H1 (cell line): ENCODE results near the gene CHRNA9. TPM values are rescaled to one million over a fixed set of nuclear protein-coding genes. Genes with fewer than 3 reads are reported as not detected.

Experiments used
- CTCF ChIA-PET: fragments of 300-600 bp; sonication (Branson Sonifier 250); formaldehyde crosslinking; loops from one replicate; lab custom pipeline; 2021; ENCODE audit not compliant: partially characterized antibody; lab: Charles Lee
- POLR2A ChIA-PET: fragments of 300-600 bp; sonication (Branson Sonifier 250); formaldehyde crosslinking; loops from one replicate; lab custom pipeline; 2021; ENCODE audit warnings: inconsistent platforms; ENCODE audit not compliant: partially characterized antibody; lab: Charles Lee
- DNase-seq, 2 experiments: peaks; one replicate each; pipeline versions ENCODE4 v3.0.0 to v3.0.0-alpha.2; 2010 to 2022; ENCODE audit warnings: low spot score in 2 of 2, low read depth in 1 of 2, mixed read lengths in 1 of 2
- FAIRE-seq: peaks from 2 replicates; lab custom pipeline; 2011; peaks lifted over from hg19 to GRCh38; lab: Jason Lieb, UNC
- H2AFZ ChIP-seq: 2 replicates; pipeline ENCODE4 v1.8.1; 2012; ENCODE audit warnings: low read length, inconsistent platforms
- H2AK5ac ChIP-seq: 2 replicates; pipeline ENCODE4 v1.6.1; 2013; ENCODE audit warnings: low read depth, low read length
- H2BK120ac ChIP-seq: replicated peaks from 2 replicates; pipeline ENCODE3; 2013; ENCODE audit warnings: low read depth, low read length, inconsistent platforms
- H2BK12ac ChIP-seq: 2 replicates; pipeline ENCODE4 v1.6.1; 2013; ENCODE audit warnings: low read depth, low read length
- H2BK15ac ChIP-seq: 2 replicates; pipeline ENCODE4 v1.6.1; 2013; ENCODE audit warnings: low read length
- H2BK20ac ChIP-seq: 2 replicates; pipeline ENCODE4 v1.6.1; 2013; ENCODE audit warnings: low read length
- H2BK5ac ChIP-seq: 2 replicates; pipeline ENCODE4 v1.6.1; 2013; ENCODE audit warnings: low read depth, low read length
- H3K14ac ChIP-seq: 2 replicates; pipeline ENCODE4 v1.6.1; 2013; ENCODE audit warnings: inconsistent platforms; ENCODE audit not compliant: insufficient read length
- H3K18ac ChIP-seq: 2 replicates; pipeline ENCODE4 v1.6.1; 2013; ENCODE audit warnings: low read length; ENCODE audit errors: extremely low read depth
- H3K23ac ChIP-seq: 2 replicates; pipeline ENCODE4 v1.6.1; 2013; ENCODE audit warnings: inconsistent platforms; ENCODE audit not compliant: insufficient read length
- H3K23me2 ChIP-seq: 2 replicates; pipeline ENCODE4 v1.6.1; 2013; ENCODE audit warnings: low read depth, low read length
- H3K27ac ChIP-seq: 2 replicates; pipeline ENCODE4 v1.6.1; 2011; ENCODE audit warnings: low read depth, low read length, inconsistent platforms
- H3K27me3 ChIP-seq, 4 experiments: replicated peaks in 1 of 4; 1 replicate in 1 of 4; 2 replicates in 3 of 4; pipeline versions ENCODE4 v1.6.1 to v1.8.1; 2011 to 2013; ENCODE audit warnings: low read length in 3 of 4, mild to moderate bottlenecking in 3 of 4, inconsistent platforms in 2 of 4, mixed read lengths in 2 of 4, moderate library complexity in 1 of 4; ENCODE audit not compliant: control insufficient read depth in 3 of 4, insufficient read depth in 3 of 4; ENCODE audit errors: extremely low read depth in 1 of 4
- H3K36me3 ChIP-seq, 4 experiments: 2 replicates each; pipeline versions ENCODE4 v1.6.1 to v1.8.1; 2011 to 2013; ENCODE audit warnings: mild to moderate bottlenecking in 4 of 4, low read length in 3 of 4, moderate library complexity in 2 of 4, control low read depth in 1 of 4, inconsistent platforms in 1 of 4; ENCODE audit not compliant: insufficient read depth in 4 of 4, control insufficient read depth in 2 of 4
- H3K4ac ChIP-seq: replicated peaks from 2 replicates; pipeline ENCODE3; 2013; ENCODE audit warnings: low read length, low read depth, mixed read lengths, inconsistent platforms; ENCODE audit not compliant: insufficient read length
- H3K4me1 ChIP-seq, 4 experiments: replicated peaks in 1 of 4; 1 replicate in 1 of 4; 2 replicates in 3 of 4; pipeline versions ENCODE4 v1.6.1 to v1.8.1; 2011 to 2013; ENCODE audit warnings: low read length in 3 of 4, inconsistent platforms in 2 of 4, mixed read lengths in 1 of 4; ENCODE audit not compliant: insufficient read depth in 4 of 4, control insufficient read depth in 3 of 4
- H3K4me2 ChIP-seq, 2 experiments: 2 replicates each; pipeline versions ENCODE4 v1.6.1 to v1.8.1; 2011 to 2013; ENCODE audit warnings: low read depth in 2 of 2, low read length in 2 of 2, control low read depth in 1 of 2, inconsistent platforms in 1 of 2, mild to moderate bottlenecking in 1 of 2; ENCODE audit not compliant: insufficient read depth in 1 of 2
- H3K4me3 ChIP-seq, 4 experiments: fragments of 200-600, 300-600 bp in 1 of 4; sonication (generic), shearing (Covaris generic), sonication (Bioruptor Twin) in 1 of 4; 2 replicates each; pipeline versions ENCODE4 v1.5.1 to v1.8.1; 2011 to 2016; ENCODE audit warnings: low read length in 4 of 4, low read depth in 3 of 4, control low read depth in 2 of 4, inconsistent platforms in 2 of 4, mild to moderate bottlenecking in 2 of 4, mixed read lengths in 1 of 4, moderate library complexity in 1 of 4; ENCODE audit not compliant: insufficient read depth in 2 of 4; ENCODE audit errors: extremely low read depth in 1 of 4
- H3K56ac ChIP-seq: replicated peaks from 2 replicates; pipeline ENCODE3; 2013; ENCODE audit warnings: low read depth, mild to moderate bottlenecking, mixed read lengths, low read length, inconsistent platforms; ENCODE audit not compliant: insufficient read length
- H3K79me1 ChIP-seq: 2 replicates; pipeline ENCODE4 v1.6.1; 2013; ENCODE audit warnings: low read depth, low read length, control low read depth
- H3K79me2 ChIP-seq, 2 experiments: 2 replicates each; pipeline versions ENCODE4 v1.6.1 to v1.8.1; 2012 to 2013; ENCODE audit warnings: low read length in 2 of 2, mild to moderate bottlenecking in 2 of 2, inconsistent platforms in 1 of 2; ENCODE audit not compliant: insufficient read depth in 2 of 2, control insufficient read depth in 1 of 2
- H3K9ac ChIP-seq, 4 experiments: replicated peaks in 1 of 4; 1 replicate in 1 of 4; 2 replicates in 3 of 4; pipeline versions ENCODE4 v1.6.1 to v1.8.1; 2011 to 2013; ENCODE audit warnings: low read depth in 3 of 4, low read length in 3 of 4, control low read depth in 2 of 4, mild to moderate bottlenecking in 2 of 4, moderate library complexity in 2 of 4, inconsistent platforms in 1 of 4; ENCODE audit errors: extremely low read depth in 1 of 4
- H3K9me3 ChIP-seq, 2 experiments: 2 replicates each; pipeline versions ENCODE4 v1.6.1 to v1.8.1; 2012 to 2013; ENCODE audit warnings: mild to moderate bottlenecking in 2 of 2, moderate library complexity in 2 of 2, control low read depth in 1 of 2, inconsistent platforms in 1 of 2, low read depth in 1 of 2, low read length in 1 of 2, mixed read lengths in 1 of 2; ENCODE audit not compliant: insufficient read depth in 2 of 2
- H4K20me1 ChIP-seq, 2 experiments: replicated peaks in 1 of 2; 2 replicates each; pipeline versions ENCODE3 to v1.8.1; 2011 to 2013; ENCODE audit warnings: inconsistent platforms in 2 of 2, low read length in 2 of 2, mild to moderate bottlenecking in 1 of 2; ENCODE audit not compliant: insufficient read depth in 2 of 2, control insufficient read depth in 1 of 2
- H4K5ac ChIP-seq: 2 replicates; pipeline ENCODE4 v1.6.1; 2013; ENCODE audit warnings: low read length, low read depth, mixed read lengths, inconsistent platforms; ENCODE audit not compliant: insufficient read length
- H4K8ac ChIP-seq: 2 replicates; pipeline ENCODE4 v1.8.0; 2013; ENCODE audit warnings: mild to moderate bottlenecking, moderate library complexity, low read length, inconsistent platforms; ENCODE audit not compliant: insufficient read depth; ENCODE audit errors: extremely low read depth
- H4K91ac ChIP-seq: replicated peaks from 2 replicates; pipeline ENCODE3; 2013; ENCODE audit warnings: low read length, mixed read lengths, inconsistent platforms; ENCODE audit not compliant: insufficient read length
- KDM1A ChIP-seq: fragments of 200-600, 300-600 bp; sonication (generic); IDR thresholded peaks from 2 replicates; pipeline ENCODE4 v1.7.1; 2016; ENCODE audit warnings: mild to moderate bottlenecking, low read length, borderline replicate concordance
- WGBS, 2 experiments: shearing (Covaris generic) in 1 of 2; methylation state at CpG; one replicate each; pipeline versions ENCODE4 v1.1.6 to v1.1.7; 2013 to 2015; ENCODE audit warnings: low lambda C conversion rate in 2 of 2, mixed read lengths in 2 of 2, inconsistent platforms in 1 of 2, low coverage in 1 of 2, missing lambda C conversion rate in 1 of 2; ENCODE audit not compliant: insufficient replicate concordance in 2 of 2, insufficient coverage in 1 of 2, insufficient read length in 1 of 2; ENCODE audit errors: extremely low coverage in 1 of 2, missing lambda C conversion rate in 1 of 2; 5-methylcytosine and 5-hydroxymethylcytosine counted together
- polyA plus RNA-seq, 7 experiments: library from polyadenylated mRNA; depleted of rRNA in 3 of 7; stranded (reverse) in 5 of 7; unstranded in 2 of 7; fragments of >200 nt in 5 of 7; fragments of 200-250 nt in 2 of 7; gene quantifications; 1 replicate in 5 of 7; 2 replicates in 1 of 7; 4 replicates in 1 of 7; pipeline versions ENCODE4 v1.2.1 to v1.2.3, GENCODE V29; 2011 to 2013; ENCODE audit warnings: missing spikeins in 2 of 7, mixed read lengths in 2 of 7
- total RNA-seq: library from RNA; stranded (reverse); fragmentation: NEBNext Ultra II Directional; extraction: Animal tissue kit (Norgen Biotek cat#: 25700); gene quantifications from 2 replicates; pipeline ENCODE4 v1.2.1, GENCODE V29; 2021

CHRNA9 gene
- total and polyA plus RNA-seq, 2 of the 8 experiments (the other 6 are each of a cell fraction or from before 2014, with no cell fraction given) = 1.4 to 3.3 TPM

DNA sequence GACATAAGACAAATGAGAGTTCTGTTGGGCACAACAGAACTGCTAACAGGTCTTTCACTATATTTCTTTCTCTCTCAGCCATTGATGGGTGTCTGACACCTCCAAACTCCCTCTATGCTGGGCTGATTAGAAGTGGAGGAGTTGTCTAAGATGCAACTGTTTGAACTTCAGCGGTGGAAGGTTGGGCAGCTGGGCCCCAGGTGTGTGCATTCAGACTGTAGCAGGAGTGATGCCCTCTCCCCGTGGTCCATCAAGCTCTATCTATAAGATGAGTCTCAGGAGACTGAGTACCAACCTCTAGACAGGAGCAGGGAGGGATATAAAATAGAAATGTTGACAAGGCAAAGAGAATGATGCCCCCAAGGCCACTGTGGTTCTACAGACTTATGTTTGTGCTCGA lies 28.2 kb upstream of the CHRNA9 start:
- Histone ChIP-seq H3K79me1 (no peaks in the 10 kb centered on the region), H3K27ac (no peak overlapping the region), H3K79me2 (no peaks in the 10 kb centered on the region), H2BK120ac (no peak overlapping the region), H4K5ac (no peak overlapping the region), H4K91ac (peak overlapping the region; percentile 20), H3K18ac (no peak overlapping the region), H3K4me1 (peaks cover 6 to 30% (median 15%) of the 10 kb centered on the region in 4 experiments; a peak in 6 of 7 replicates), H2AK5ac (no peak overlapping the region), H3K56ac (no peak overlapping the region), H2BK20ac (no peak overlapping the region), H4K20me1 (no peaks in the 10 kb centered on the region), H3K4me2 (peak overlapping the region in 1 of 2 experiments; percentile 11; a peak in 1 of 4 replicates), H3K14ac (no peak overlapping the region), H3K9me3 (peaks cover 5% of the 10 kb centered on the region in 2 experiments; a peak in 2 of 4 replicates), H3K4ac (no peak overlapping the region), H2BK15ac (no peak overlapping the region), H4K8ac (no peak overlapping the region), H3K9ac (no peak overlapping the region), H2AFZ (peak overlapping the region; percentile 75; the same call in 1 of the 2 replicates), H3K27me3 (no peaks in the 10 kb centered on the region), H3K23ac (no peak overlapping the region), H3K23me2 (no peaks in the 10 kb centered on the region), H3K4me3 (no peak overlapping the region), H2BK12ac (peak overlapping the region; percentile 72; the same call in 1 of the 2 replicates), H2BK5ac (peak overlapping the region; percentile 74; the same call in 1 of the 2 replicates), H3K36me3 (no peaks in the 10 kb centered on the region)
- DNase-seq (no peak), FAIRE-seq (no peak)
- POLR2A ChIA-PET = interaction anchor here (2.1 kb wide), 1 partner anchor 10 kb away, joined by 6 read pairs; no protein-coding TSS in a partner anchor
- no peak for TF ChIP-seq KDM1A
- WGBS, 2 experiments = 90% methylated on average over 3 of the region's 3 CpGs; no CpG with 5 or more reads in 1 of the 2 experiments
- CTCF ChIA-PET = interaction anchor here (0.6 to 3.3 kb wide), 12 partner anchors 8 to 184 kb away, joined by 3 to 20 read pairs (median 4); no protein-coding TSS in a partner anchor
